ENCODE data around the gene SIN3A.

GRCh38 chr15:75352186-75353080, 99.1 kb downstream of the SIN3A start:
- TF ChIP-seq POLR2A (IDR thresholded peaks at IDR 0.05; ENCODE audit: low read depth) (no peak), EP300 (IDR thresholded peaks at IDR 0.05) (no peak), POLR2AphosphoS5 (IDR thresholded peaks at IDR 0.05) (no peak)
- TF ChIP-seq, protein P1, sequence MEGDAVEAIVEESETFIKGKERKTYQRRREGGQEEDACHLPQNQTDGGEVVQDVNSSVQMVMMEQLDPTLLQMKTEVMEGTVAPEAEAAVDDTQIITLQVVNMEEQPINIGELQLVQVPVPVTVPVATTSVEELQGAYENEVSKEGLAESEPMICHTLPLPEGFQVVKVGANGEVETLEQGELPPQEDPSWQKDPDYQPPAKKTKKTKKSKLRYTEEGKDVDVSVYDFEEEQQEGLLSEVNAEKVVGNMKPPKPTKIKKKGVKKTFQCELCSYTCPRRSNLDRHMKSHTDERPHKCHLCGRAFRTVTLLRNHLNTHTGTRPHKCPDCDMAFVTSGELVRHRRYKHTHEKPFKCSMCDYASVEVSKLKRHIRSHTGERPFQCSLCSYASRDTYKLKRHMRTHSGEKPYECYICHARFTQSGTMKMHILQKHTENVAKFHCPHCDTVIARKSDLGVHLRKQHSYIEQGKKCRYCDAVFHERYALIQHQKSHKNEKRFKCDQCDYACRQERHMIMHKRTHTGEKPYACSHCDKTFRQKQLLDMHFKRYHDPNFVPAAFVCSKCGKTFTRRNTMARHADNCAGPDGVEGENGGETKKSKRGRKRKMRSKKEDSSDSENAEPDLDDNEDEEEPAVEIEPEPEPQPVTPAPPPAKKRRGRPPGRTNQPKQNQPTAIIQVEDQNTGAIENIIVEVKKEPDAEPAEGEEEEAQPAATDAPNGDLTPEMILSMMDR (IDR thresholded peaks at IDR 0.05), result no peak
